B cell (primary cell): ENCODE results near the gene ZNF407. TPM values are rescaled to one million over a fixed set of nuclear protein-coding genes. Genes with fewer than 3 reads are reported as not detected.
A peak's percentile ranks its signal among the peaks of the same experiment; 100 is the strongest.

Experiments used
- ATAC-seq: fragments of 200-7000 bp; cut with Tn5 transposase; one replicate; pipeline ENCODE4 v1.10.0; 2021; ENCODE audit warnings: low read depth, mild to moderate bottlenecking, moderate number of reproducible peaks, moderate library complexity
- CTCF ChIA-PET: fragments of 350-600 bp; sonication (Branson Sonifier 250); formaldehyde crosslinking; loops from one replicate; lab custom pipeline; 2021; ENCODE audit warnings: antibody characterized with exemption, inconsistent platforms; lab: Charles Lee
- POLR2A ChIA-PET: fragments of 350-600 bp; sonication (Branson Sonifier 250); formaldehyde crosslinking; loops from one replicate; lab custom pipeline; 2021; ENCODE audit warnings: antibody characterized with exemption; lab: Charles Lee
- DNase-seq: peaks from one replicate; pipeline ENCODE4 v3.0.0; 2013
- H2AFZ ChIP-seq: 2 replicates; pipeline ENCODE4 v1.6.1; 2012; ENCODE audit warnings: mild to moderate bottlenecking, low read depth, low read length; ENCODE audit not compliant: insufficient read depth, poor library complexity, severe bottlenecking
- H3K27ac ChIP-seq, 2 donors: 1 replicate in 1 of 2; 2 replicates in 1 of 2; pipeline ENCODE4 v1.5.1; 2012 to 2013; ENCODE audit warnings: low read length in 2 of 2, mild to moderate bottlenecking in 2 of 2, moderate library complexity in 1 of 2
- H3K27me3 ChIP-seq, 4 experiments: fragments of 200-600 bp in 1 of 4; sonication (generic) in 1 of 4; replicated peaks in 1 of 4; 1 replicate in 2 of 4; 2 replicates in 2 of 4; pipeline versions ENCODE4 v1.6.1 to v1.7.0; 2013 to 2016; ENCODE audit warnings: low read length in 3 of 4, mild to moderate bottlenecking in 2 of 4, mixed read lengths in 1 of 4, moderate library complexity in 1 of 4; ENCODE audit not compliant: insufficient read depth in 4 of 4, control insufficient read depth in 3 of 4; ENCODE audit errors: control extremely low read depth in 1 of 4
- H3K36me3 ChIP-seq, 2 experiments: replicated peaks in 1 of 2; 1 replicate in 1 of 2; 2 replicates in 1 of 2; pipeline versions ENCODE4 v1.6.1 to v1.7.1; 2013; ENCODE audit warnings: low read length in 1 of 2; ENCODE audit not compliant: insufficient read depth in 2 of 2, control insufficient read depth in 1 of 2; ENCODE audit errors: control extremely low read depth in 1 of 2, extremely low read depth in 1 of 2
- H3K4me1 ChIP-seq, 2 donors: fragments of 200-600 bp in 1 of 2; sonication (generic) in 1 of 2; 1 replicate in 1 of 2; 2 replicates in 1 of 2; pipeline versions ENCODE4 v1.5.1 to v1.6.1; 2013 to 2017; ENCODE audit warnings: low read length in 2 of 2; ENCODE audit not compliant: control insufficient read depth in 2 of 2, insufficient read depth in 2 of 2
- H3K4me2 ChIP-seq: replicated peaks from 2 replicates; pipeline ENCODE3; 2012; ENCODE audit warnings: mild to moderate bottlenecking, low read depth, low read length; ENCODE audit not compliant: poor library complexity, severe bottlenecking
- H3K4me3 ChIP-seq, 5 experiments: fragments of 200-600 bp in 1 of 5; sonication (generic) in 1 of 5; 1 replicate in 3 of 5; 2 replicates in 2 of 5; pipeline versions ENCODE4 v1.5.1 to v1.7.0; 2011 to 2016; ENCODE audit warnings: low read length in 4 of 5, mild to moderate bottlenecking in 4 of 5, low read depth in 2 of 5, control low read depth in 1 of 5, moderate library complexity in 1 of 5; ENCODE audit not compliant: insufficient read depth in 1 of 5; ENCODE audit errors: control extremely low read depth in 1 of 5, extremely low read depth in 1 of 5
- H3K79me2 ChIP-seq: fragments of 200-600 bp; sonication (generic); one replicate; pipeline ENCODE4 v1.6.0; 2016; ENCODE audit warnings: low read length; ENCODE audit not compliant: control insufficient read depth, insufficient read depth
- H3K9ac ChIP-seq: fragments of 200-600 bp; sonication (generic); 2 replicates; pipeline ENCODE4 v1.6.1; 2017; ENCODE audit warnings: mild to moderate bottlenecking, low read length, moderate library complexity
- H3K9me3 ChIP-seq, 3 donors: one replicate each; pipeline versions ENCODE4 v1.6.1 to v1.7.1; 2013; ENCODE audit warnings: low read length in 2 of 3; ENCODE audit not compliant: control insufficient read depth in 2 of 3, insufficient read depth in 1 of 3; ENCODE audit errors: control extremely low read depth in 1 of 3
- H4K20me1 ChIP-seq: 2 replicates; pipeline ENCODE4 v1.6.0; 2012; ENCODE audit warnings: mild to moderate bottlenecking, low read length; ENCODE audit not compliant: insufficient read depth, control insufficient read depth, poor library complexity, severe bottlenecking
- H3K27ac Mint-ChIP-seq: one replicate; pipeline ENCODE4 v1.8.0; 2021; ENCODE audit warnings: mixed read lengths
- H3K27me3 Mint-ChIP-seq: one replicate; pipeline ENCODE4 v1.8.0; 2021; ENCODE audit warnings: mixed read lengths
- H3K4me1 Mint-ChIP-seq: one replicate; pipeline ENCODE4 v1.8.0; 2021; ENCODE audit warnings: mixed read lengths
- H3K4me3 Mint-ChIP-seq: one replicate; pipeline ENCODE4 v1.8.0; 2021; ENCODE audit warnings: mixed read lengths
- H3K9me3 Mint-ChIP-seq: one replicate; pipeline ENCODE4 v1.8.0; 2022; ENCODE audit warnings: mixed read lengths; ENCODE audit not compliant: insufficient read depth
- CTCF ChIP-seq: fragments of 200-600 bp; IDR thresholded peaks from one replicate; pipeline ENCODE4 v1.8.0; 2022; ENCODE audit warnings: antibody characterized with exemption, mild to moderate bottlenecking
- EZH2 ChIP-seq: IDR thresholded peaks from 2 replicates; pipeline ENCODE4 v1.6.1; 2012; ENCODE audit warnings: borderline replicate concordance, low read depth, mild to moderate bottlenecking, moderate library complexity, low read length; ENCODE audit not compliant: insufficient read depth, poor library complexity, severe bottlenecking
- WGBS: methylation state at CpG from one replicate; pipeline ENCODE4 v1.1.5; 2013; ENCODE audit warnings: missing lambda C conversion rate; ENCODE audit not compliant: insufficient coverage; 5-methylcytosine and 5-hydroxymethylcytosine counted together
- intact Hi-C: fragments of 100-400 bp; cut with micrococcal nuclease; formaldehyde crosslinking; loops from one replicate; pipeline ENCODE4 v1.10.0; 2022
- polyA plus RNA-seq: library from polyadenylated mRNA; depleted of rRNA; stranded (reverse); fragments of >200 nt; gene quantifications from 2 replicates; pipeline ENCODE4 v1.2.3, GENCODE V29; 2012
- total RNA-seq, 2 donors: library from RNA; stranded (reverse); fragments of 120-200 nt in 1 of 2; gene quantifications; 1 replicate in 1 of 2; 2 replicates in 1 of 2; pipeline versions ENCODE4 v1.2.3 to v1.2.4, GENCODE V29; 2013 to 2022

ZNF407 gene
- total and polyA plus RNA-seq, 2 donors (not counting 1 experiment from before 2014, with no cell fraction given), result 4.5 to 37.1 TPM

GRCh38 chr18:74806073-74806472, 208.4 kb downstream of the ZNF407 start:
- no peak overlapping the region for H3K27ac Mint-ChIP-seq

More at GRCh38 chr18:74806073-74806472, 208.4 kb downstream of the ZNF407 start:
- peak overlapping the region; percentile 36 for H3K4me2 ChIP-seq
- no peaks in the 10 kb centered on the region for H3K27me3 Mint-ChIP-seq
- ChIA-PET POLR2A (no interaction called here), CTCF (no interaction called here)
- no peak overlapping the region for H3K4me3 ChIP-seq
- no peaks in the 10 kb centered on the region for H3K9me3 Mint-ChIP-seq
- no peaks in the 10 kb centered on the region for H4K20me1 ChIP-seq
- H3K9ac ChIP-seq, result no peak overlapping the region
- no peak overlapping the region for H2AFZ ChIP-seq
- peaks cover 12% of the 10 kb centered on the region for H3K4me1 Mint-ChIP-seq
- intact Hi-C loops, result no loop called here
- no peak for TF ChIP-seq CTCF
- no peak for TF ChIP-seq EZH2
- H3K27me3 ChIP-seq, result no peaks in the 10 kb centered on the region
- no peak overlapping the region for H3K4me3 Mint-ChIP-seq
- WGBS, result 98% methylated on average over 6 of the region's 6 CpGs
- DNase-seq (no peak), ATAC-seq (no peak)
- H3K79me2 ChIP-seq, result no peaks in the 10 kb centered on the region
- no peaks in the 10 kb centered on the region for H3K9me3 ChIP-seq
- no peak overlapping the region for H3K27ac ChIP-seq
- H3K4me1 ChIP-seq, result peaks cover 8 to 13% of the 10 kb centered on the region in 2 donors
- H3K36me3 ChIP-seq, result no peaks in the 10 kb centered on the region
